Tibial artery (tissue), 4 donors: Measurements from ENCODE around the gene KCNQ1.

ENCODE experiments used
- DNase-seq, 2 donors: peaks; one replicate each; pipeline ENCODE4 v3.0.0-alpha.2; 2019
- H3K27ac ChIP-seq, 2 donors: fragments of 200-600 bp; sonication (generic) in 1 of 2; 1 replicate in 1 of 2; 2 replicates in 1 of 2; pipeline ENCODE4 v1.5.1; 2018 to 2019; ENCODE audit warnings: mild to moderate bottlenecking in 1 of 2
- H3K27me3 ChIP-seq, 2 donors: fragments of 200-600 bp; sonication (generic) in 1 of 2; one replicate each; pipeline versions ENCODE4 v1.5.1 to v1.6.0; 2016 to 2019
- H3K36me3 ChIP-seq, 3 donors: fragments of 200-600 bp; sonication (generic) in 2 of 3; one replicate each; pipeline ENCODE4 v1.5.1; 2016 to 2019; ENCODE audit warnings: mild to moderate bottlenecking in 2 of 3
- H3K4me1 ChIP-seq, 4 donors: fragments of 200-600 bp; sonication (generic) in 2 of 4; 1 replicate in 3 of 4; 2 replicates in 1 of 4; pipeline ENCODE4 v1.5.1; 2016 to 2019
- H3K4me3 ChIP-seq, 2 donors: fragments of 200-600 bp; sonication (generic) in 1 of 2; 1 replicate in 1 of 2; 2 replicates in 1 of 2; pipeline ENCODE4 v1.5.1; 2018 to 2019; ENCODE audit warnings: mild to moderate bottlenecking in 2 of 2
- H3K9me3 ChIP-seq, 3 donors: fragments of 200-600 bp; sonication (generic) in 1 of 3; one replicate each; pipeline ENCODE4 v1.5.1; 2016 to 2019
- CTCF ChIP-seq, 2 experiments: fragments of 200-600 bp in 1 of 2; fragments of 450-650 bp in 1 of 2; IDR thresholded peaks; one replicate each; pipeline ENCODE4 v1.5.1; 2017 to 2019; ENCODE audit warnings: antibody characterized with exemption in 2 of 2, mild to moderate bottlenecking in 1 of 2, moderate library complexity in 1 of 2
- intact Hi-C: fragments of 100-400 bp; cut with DNase I; formaldehyde crosslinking; loops from one replicate; pipeline ENCODE4 v1.15.0; 2023; ENCODE audit warnings: low total_unique reads

Gene KCNQ1

GRCh38 chr11:2775083-2775625 lies 330.3 kb downstream of the KCNQ1 start:
- no peak overlapping the region for H3K27ac ChIP-seq
- no peak for TF ChIP-seq CTCF (IDR thresholded peaks at IDR 0.05)
- H3K4me3 ChIP-seq: no peak overlapping the region
- no peaks in the 10 kb centered on the region for H3K9me3 ChIP-seq
- peaks cover 0 to 34% (median 30%) of the 10 kb centered on the region in 4 donors for H3K4me1 ChIP-seq
- no peaks in the 10 kb centered on the region for H3K27me3 ChIP-seq
- intact Hi-C loops: loop anchor here (5.0 to 10.0 kb wide), 3 partner anchors 68 to 460 kb away; partner anchors contain the start of gene CDKN1C
- no peaks in the 10 kb centered on the region for H3K36me3 ChIP-seq
- peak in 1 of 2 donors; percentile 28 for DNase-seq

- Histone ChIP-seq H3K9me3 (no peaks in the 10 kb centered on the region), H3K4me3 (no peak overlapping the region), H3K27ac (no peak overlapping the region), H3K36me3 (no peaks in the 10 kb centered on the region), H3K27me3 (no peaks in the 10 kb centered on the region), H3K4me1 (peaks cover 0 to 40% (median 35%) of the 10 kb centered on the region in 4 donors)
- DNase-seq: peak; percentile 13 to 53
- no peak for TF ChIP-seq CTCF (IDR thresholded peaks at IDR 0.05)
- intact Hi-C loops: loop anchor here (5.0 to 10.0 kb wide), 3 partner anchors 68 to 461 kb away; partner anchors contain the start of gene CDKN1C
These were observed 331.0 kb downstream of the KCNQ1 start for GRCh38 chr11:2775626-2776350.

- Histone ChIP-seq H3K9me3 (no peaks in the 10 kb centered on the region), H3K27ac (no peak overlapping the region), H3K27me3 (no peaks in the 10 kb centered on the region), H3K4me1 (peaks cover 0 to 42% (median 36%) of the 10 kb centered on the region in 4 donors), H3K36me3 (no peaks in the 10 kb centered on the region), H3K4me3 (no peak overlapping the region)
- intact Hi-C loops: loop anchor here (5.0 to 10.0 kb wide), 3 partner anchors 69 to 462 kb away; partner anchors contain the start of gene CDKN1C
- no peak for TF ChIP-seq CTCF (IDR thresholded peaks at IDR 0.05)
- DNase-seq: peak; percentile 17 to 62
These were observed 331.7 kb downstream of the KCNQ1 start for GRCh38 chr11:2776351-2777061.

- Histone ChIP-seq H3K4me1 (peaks cover 0 to 42% (median 36%) of the 10 kb centered on the region in 4 donors), H3K27ac (no peak overlapping the region)
These were observed 332.6 kb downstream of the KCNQ1 start for GRCh38 chr11:2777386-2777785.

More at GRCh38 chr11:2777386-2777785, 332.6 kb downstream of the KCNQ1 start:
- Histone ChIP-seq H3K4me3 (no peak overlapping the region), H3K9me3 (no peaks in the 10 kb centered on the region), H3K36me3 (no peaks in the 10 kb centered on the region), H3K27me3 (no peaks in the 10 kb centered on the region)
- intact Hi-C loops: loop anchor here (5.0 to 10.0 kb wide), 3 partner anchors 70 to 463 kb away; partner anchors contain the start of gene CDKN1C
- TF ChIP-seq CTCF (IDR thresholded peaks at IDR 0.05): no peak
- DNase-seq: peak in 1 of 2 donors; percentile 62
